ENCODE results near the gene NPHS2. TPM values are rescaled to one million over a fixed set of nuclear protein-coding genes. Genes with fewer than 3 reads are reported as not detected.

NPHS2 gene
- total and polyA plus RNA-seq, 2 donors (not counting 3 experiments of a cell fraction or from before 2014, with no cell fraction given) = not detected

GRCh38 chr1:179612361-179612760, 36.6 kb upstream of the NPHS2 start:
- no peak for DNase-seq (ENCODE audit: low read depth, low spot score)

More at GRCh38 chr1:179612361-179612760, 36.6 kb upstream of the NPHS2 start:
- Histone ChIP-seq H3K79me2 (ENCODE audit: control insufficient read depth, insufficient read depth, low read length) (no peaks in the 10 kb centered on the region), H3K4me1 (ENCODE audit: control insufficient read depth, extremely low read depth, insufficient read depth, low read length) (no peaks in the 10 kb centered on the region), H3K9ac (replicated peaks; ENCODE audit: extremely low read depth, insufficient read depth, low read length) (no peak overlapping the region), H2AFZ (ENCODE audit: low read depth, low read length) (no peak overlapping the region), H3K27ac (ENCODE audit: insufficient read depth, low read depth, low read length) (no peak overlapping the region), H4K20me1 (replicated peaks; ENCODE audit: control insufficient read depth, extremely low read depth, insufficient read depth, low read length) (no peaks in the 10 kb centered on the region), H3K9me1 (replicated peaks; ENCODE audit: control insufficient read depth, extremely low read depth, insufficient read depth, low read length) (no peaks in the 10 kb centered on the region), H3K4me2 (ENCODE audit: insufficient read depth, low read length) (no peak overlapping the region), H3K36me3 (ENCODE audit: control insufficient read depth in 2 of 2, extremely low read depth in 1 of 2, insufficient read depth in 2 of 2, low read length in 2 of 2) (no peaks in the 10 kb centered on the region), H3K4me3 (replicated peaks in 1 of 3; ENCODE audit: insufficient read depth in 1 of 3, low read depth in 1 of 3, low read length in 3 of 3) (no peak overlapping the region), H3K27me3 (ENCODE audit: control insufficient read depth in 2 of 2, insufficient read depth in 2 of 2, low read length in 2 of 2) (peaks cover 5 to 7% of the 10 kb centered on the region in 2 experiments), H3K9me3 (replicated peaks; ENCODE audit: control insufficient read depth, insufficient read depth, low read length) (no peaks in the 10 kb centered on the region)
- intact Hi-C loops (cut with micrococcal nuclease) = no loop called here
- TF ChIP-seq GATA2 (IDR thresholded peaks at IDR 0.05; ENCODE audit: insufficient read depth, insufficient read length, low read depth, low read length) (no peak), MYC (IDR thresholded peaks at IDR 0.05; ENCODE audit: low read depth, low read length) (no peak), EZH2 (IDR thresholded peaks at IDR 0.05; ENCODE audit: borderline replicate concordance, low read depth, low read length, severe bottlenecking) (no peak), POLR2A (IDR thresholded peaks at IDR 0.05; ENCODE audit: low read depth, low read length) (no peak), JUN (IDR thresholded peaks at IDR 0.05; ENCODE audit: borderline replicate concordance, insufficient read depth, insufficient read length, low read depth) (no peak), MAX (IDR thresholded peaks at IDR 0.05; ENCODE audit: insufficient read depth, insufficient read length) (no peak), CTCF (IDR thresholded peaks at IDR 0.05; ENCODE audit: extremely low read depth in 1 of 2, insufficient read depth in 1 of 2, low read depth in 1 of 2, low read length in 2 of 2) (no peak), FOS (IDR thresholded peaks at IDR 0.05; ENCODE audit: borderline replicate concordance, insufficient read depth, low read length) (no peak), POLR2AphosphoS5 (IDR thresholded peaks at IDR 0.05; ENCODE audit: insufficient read depth, low read depth, low read length) (no peak)
- no peak for FAIRE-seq
- ChIA-PET POLR2A (no interaction called here), CTCF (no interaction called here)
- dilution Hi-C loops (cut with MboI; ENCODE audit: extremely low pct_ligation_motif_present, low sequenced_read_pairs) = no loop called here
- BruUV-seq (replicated peaks) = no TSS peak
